SK-N-SH treated with all-trans-retinoic acid at 6 μM for 48 hours (cell line): ENCODE data around the gene AAMDC.

Experiments used
- ARNTL ChIP-seq: fragments of 450-650 bp; formaldehyde crosslinking; IDR thresholded peaks from 2 replicates; pipeline ENCODE4 v1.5.0; 2020; ENCODE audit warnings: low read depth, mild to moderate bottlenecking, moderate library complexity, borderline replicate concordance
- CREB5 ChIP-seq: fragments of 250-450 bp; sonication (Bioruptor Pico); IDR thresholded peaks from 2 replicates; pipeline ENCODE4 v1.5.1; 2020; ENCODE audit warnings: low read depth, mild to moderate bottlenecking, moderate library complexity
- CSDC2 ChIP-seq: fragments of 250-450 bp; sonication (Bioruptor Pico); IDR thresholded peaks from 2 replicates; pipeline ENCODE4 v1.5.0; 2020; ENCODE audit warnings: mild to moderate bottlenecking, moderate library complexity
- ESRRG ChIP-seq: fragments of 250-450 bp; sonication (Bioruptor Pico); IDR thresholded peaks from 2 replicates; pipeline ENCODE4 v1.6.1; 2021; ENCODE audit warnings: mild to moderate bottlenecking
- ISL1 ChIP-seq: fragments of 250-450 bp; sonication (Bioruptor Pico); IDR thresholded peaks from 2 replicates; pipeline ENCODE4 v2.1.2; 2022; ENCODE audit warnings: mild to moderate bottlenecking, moderate library complexity
- OSR1 ChIP-seq: fragments of 250-450 bp; sonication (Bioruptor Pico); IDR thresholded peaks from 2 replicates; pipeline ENCODE4 v1.8.0; 2022; ENCODE audit warnings: moderate library complexity, mild to moderate bottlenecking, inconsistent platforms
- SNAI2 ChIP-seq: fragments of 250-450 bp; sonication (Bioruptor Pico); IDR thresholded peaks from 2 replicates; pipeline ENCODE4 v1.5.0; 2020; ENCODE audit warnings: mild to moderate bottlenecking, moderate library complexity
- TSHZ2 ChIP-seq: fragments of 250-450 bp; sonication (Bioruptor Pico); IDR thresholded peaks from 2 replicates; pipeline ENCODE4 v1.5.0; 2020; ENCODE audit warnings: mild to moderate bottlenecking, moderate library complexity
- ZFP3 ChIP-seq: fragments of 250-450 bp; sonication (Bioruptor Pico); IDR thresholded peaks from 2 replicates; pipeline ENCODE4 v1.5.0; 2020; ENCODE audit warnings: mild to moderate bottlenecking, moderate library complexity
- ZFP30 ChIP-seq: fragments of 450-650 bp; formaldehyde crosslinking; IDR thresholded peaks from 2 replicates; pipeline ENCODE4 v1.5.0; 2022; ENCODE audit warnings: mild to moderate bottlenecking, moderate library complexity
- ZNF565 ChIP-seq: fragments of 450-650 bp; formaldehyde crosslinking; conservative IDR thresholded peaks from 2 replicates; pipeline ENCODE4 v1.5.0; 2020; ENCODE audit warnings: low read depth, mild to moderate bottlenecking, moderate library complexity
- ZNF70 ChIP-seq: fragments of 450-650 bp; formaldehyde crosslinking; IDR thresholded peaks from 2 replicates; pipeline ENCODE4 v1.5.0; 2020; ENCODE audit warnings: mild to moderate bottlenecking, moderate library complexity
- TF ChIP-seq, protein P1 (sequence below): fragments of 250-450 bp; sonication (Bioruptor Pico); IDR thresholded peaks from 2 replicates; pipeline ENCODE4 v1.5.1; 2021; ENCODE audit warnings: mild to moderate bottlenecking, moderate library complexity
- TF ChIP-seq, protein P2 (sequence below): fragments of 250-450 bp; sonication (Bioruptor Pico); IDR thresholded peaks from 2 replicates; pipeline ENCODE4 v1.8.0; 2020; ENCODE audit warnings: mild to moderate bottlenecking, moderate library complexity, borderline replicate concordance

- TF ChIP-seq CREB5 (CRISPR knock-in tag) (no peak), ISL1 (CRISPR knock-in tag) (no peak), ZNF70 (no peak), TSHZ2 (CRISPR knock-in tag) (no peak), ZNF565 (CRISPR knock-in tag) (no peak), ARNTL (CRISPR knock-in tag) (no peak), CSDC2 (CRISPR knock-in tag) (no peak), ZFP30 (no peak), ZFP3 (CRISPR knock-in tag) (no peak), OSR1 (CRISPR knock-in tag) (no peak), ESRRG (no peak), SNAI2 (CRISPR knock-in tag) (no peak)
- TF ChIP-seq, protein P1, sequence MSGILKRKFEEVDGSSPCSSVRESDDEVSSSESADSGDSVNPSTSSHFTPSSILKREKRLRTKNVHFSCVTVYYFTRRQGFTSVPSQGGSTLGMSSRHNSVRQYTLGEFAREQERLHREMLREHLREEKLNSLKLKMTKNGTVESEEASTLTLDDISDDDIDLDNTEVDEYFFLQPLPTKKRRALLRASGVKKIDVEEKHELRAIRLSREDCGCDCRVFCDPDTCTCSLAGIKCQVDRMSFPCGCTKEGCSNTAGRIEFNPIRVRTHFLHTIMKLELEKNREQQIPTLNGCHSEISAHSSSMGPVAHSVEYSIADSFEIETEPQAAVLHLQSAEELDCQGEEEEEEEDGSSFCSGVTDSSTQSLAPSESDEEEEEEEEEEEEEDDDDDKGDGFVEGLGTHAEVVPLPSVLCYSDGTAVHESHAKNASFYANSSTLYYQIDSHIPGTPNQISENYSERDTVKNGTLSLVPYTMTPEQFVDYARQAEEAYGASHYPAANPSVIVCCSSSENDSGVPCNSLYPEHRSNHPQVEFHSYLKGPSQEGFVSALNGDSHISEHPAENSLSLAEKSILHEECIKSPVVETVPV (CRISPR knock-in tag), result no peak
- TF ChIP-seq, protein P2, sequence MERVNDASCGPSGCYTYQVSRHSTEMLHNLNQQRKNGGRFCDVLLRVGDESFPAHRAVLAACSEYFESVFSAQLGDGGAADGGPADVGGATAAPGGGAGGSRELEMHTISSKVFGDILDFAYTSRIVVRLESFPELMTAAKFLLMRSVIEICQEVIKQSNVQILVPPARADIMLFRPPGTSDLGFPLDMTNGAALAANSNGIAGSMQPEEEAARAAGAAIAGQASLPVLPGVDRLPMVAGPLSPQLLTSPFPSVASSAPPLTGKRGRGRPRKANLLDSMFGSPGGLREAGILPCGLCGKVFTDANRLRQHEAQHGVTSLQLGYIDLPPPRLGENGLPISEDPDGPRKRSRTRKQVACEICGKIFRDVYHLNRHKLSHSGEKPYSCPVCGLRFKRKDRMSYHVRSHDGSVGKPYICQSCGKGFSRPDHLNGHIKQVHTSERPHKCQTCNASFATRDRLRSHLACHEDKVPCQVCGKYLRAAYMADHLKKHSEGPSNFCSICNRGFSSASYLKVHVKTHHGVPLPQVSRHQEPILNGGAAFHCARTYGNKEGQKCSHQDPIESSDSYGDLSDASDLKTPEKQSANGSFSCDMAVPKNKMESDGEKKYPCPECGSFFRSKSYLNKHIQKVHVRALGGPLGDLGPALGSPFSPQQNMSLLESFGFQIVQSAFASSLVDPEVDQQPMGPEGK (CRISPR knock-in tag), result no peak
Measured at GRCh38 chr11:77778118-77778517, 42.8 kb upstream of the AAMDC start.
